ENCODE results near the gene CAPN12.

DNA sequence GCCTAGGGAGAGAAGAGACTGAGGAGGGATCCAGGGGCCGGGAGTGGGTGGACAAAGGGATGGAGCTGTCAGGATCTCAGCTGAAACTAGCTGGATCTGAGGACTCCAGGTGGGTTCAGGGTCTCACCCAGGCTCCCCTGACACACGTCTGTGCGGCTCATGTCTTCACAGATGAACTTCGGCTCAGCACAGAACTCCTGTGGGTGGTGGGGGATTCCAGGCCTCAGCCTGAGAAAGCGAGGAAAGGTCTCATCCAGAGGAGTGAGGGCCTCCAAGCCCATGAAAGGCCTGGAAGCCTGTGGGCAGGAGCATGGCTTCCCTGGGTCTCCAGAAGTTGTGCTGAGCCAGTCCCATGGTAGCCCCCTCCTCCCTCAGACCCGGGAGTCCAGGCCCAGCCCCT, 1.4 kb downstream of the CAPN12 start:
- TF ChIP-seq, protein P1, sequence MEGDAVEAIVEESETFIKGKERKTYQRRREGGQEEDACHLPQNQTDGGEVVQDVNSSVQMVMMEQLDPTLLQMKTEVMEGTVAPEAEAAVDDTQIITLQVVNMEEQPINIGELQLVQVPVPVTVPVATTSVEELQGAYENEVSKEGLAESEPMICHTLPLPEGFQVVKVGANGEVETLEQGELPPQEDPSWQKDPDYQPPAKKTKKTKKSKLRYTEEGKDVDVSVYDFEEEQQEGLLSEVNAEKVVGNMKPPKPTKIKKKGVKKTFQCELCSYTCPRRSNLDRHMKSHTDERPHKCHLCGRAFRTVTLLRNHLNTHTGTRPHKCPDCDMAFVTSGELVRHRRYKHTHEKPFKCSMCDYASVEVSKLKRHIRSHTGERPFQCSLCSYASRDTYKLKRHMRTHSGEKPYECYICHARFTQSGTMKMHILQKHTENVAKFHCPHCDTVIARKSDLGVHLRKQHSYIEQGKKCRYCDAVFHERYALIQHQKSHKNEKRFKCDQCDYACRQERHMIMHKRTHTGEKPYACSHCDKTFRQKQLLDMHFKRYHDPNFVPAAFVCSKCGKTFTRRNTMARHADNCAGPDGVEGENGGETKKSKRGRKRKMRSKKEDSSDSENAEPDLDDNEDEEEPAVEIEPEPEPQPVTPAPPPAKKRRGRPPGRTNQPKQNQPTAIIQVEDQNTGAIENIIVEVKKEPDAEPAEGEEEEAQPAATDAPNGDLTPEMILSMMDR (conservative IDR thresholded peaks at IDR 0.05): no peak
- no peak for TF ChIP-seq EZH2 (IDR thresholded peaks at IDR 0.05; ENCODE audit: low read depth)

All from PC-9 (cell line).